Glomerular visceral epithelial cell (primary cell): ENCODE results near the gene SEMA3D.
"Not testable (repeated sequence)": the region's sequence is repeated elsewhere in the genome, so short reads cannot be mapped to it uniquely, and the experiment has no call there.

Experiments
- DNase-seq: peaks from one replicate; pipeline ENCODE4 v3.0.0-alpha.2; 2016; ENCODE audit errors: extremely low spot score

The SEMA3D gene

DNA sequence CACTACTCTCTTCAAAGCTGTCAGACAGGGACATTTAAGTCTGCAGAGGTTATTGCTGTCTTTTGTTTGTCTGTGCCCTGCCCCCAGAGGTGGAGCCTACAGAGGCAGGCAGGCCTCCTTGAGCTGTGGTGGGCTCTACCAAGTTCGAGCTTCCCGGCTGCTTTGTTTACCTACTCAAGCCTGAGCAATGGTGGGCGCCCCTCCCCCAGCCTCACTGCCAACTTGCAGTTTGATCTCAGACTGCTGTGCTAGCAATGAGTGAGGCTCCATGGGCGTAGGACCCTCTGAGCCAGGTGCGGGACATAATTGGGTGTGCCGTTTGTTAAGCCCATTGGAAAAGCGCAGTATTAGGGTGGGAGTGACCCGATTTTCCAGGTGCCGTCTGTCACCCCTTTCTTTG lies 193.9 kb downstream of the SEMA3D start:
- not testable (repeated sequence) for DNase-seq

DNA sequence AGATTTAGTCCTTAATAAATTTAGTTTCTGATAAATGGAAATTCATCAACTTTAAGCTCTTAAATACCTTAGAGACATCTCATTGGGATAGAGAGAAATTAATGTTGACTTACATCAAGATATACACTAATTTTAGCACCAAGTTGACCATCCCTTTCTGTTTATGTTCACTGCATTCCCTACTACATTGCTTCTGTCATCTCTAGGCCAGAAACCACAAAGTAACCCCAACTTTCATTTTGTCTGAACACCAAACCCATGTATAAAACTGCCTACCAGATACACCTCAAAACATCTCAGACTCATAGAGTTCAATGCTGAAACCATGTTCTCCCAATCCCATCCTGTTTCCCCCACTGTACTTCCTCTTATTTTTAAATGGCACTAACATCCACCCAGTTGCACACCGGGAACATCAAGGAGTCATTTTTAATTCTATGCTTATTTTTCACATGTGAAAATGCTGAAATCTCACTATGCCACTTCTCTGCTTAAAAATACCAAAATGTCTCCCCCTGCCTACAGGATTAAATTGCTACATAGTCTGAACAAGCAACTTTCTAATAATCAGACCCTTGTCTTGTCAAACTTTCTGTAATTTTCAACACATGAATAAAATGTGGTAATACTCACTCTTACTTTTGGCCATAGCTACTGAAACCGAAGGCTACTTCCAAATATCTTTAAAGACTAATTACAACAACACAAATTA lies 201.6 kb downstream of the SEMA3D start:
- DNase-seq, result no peak

DNA sequence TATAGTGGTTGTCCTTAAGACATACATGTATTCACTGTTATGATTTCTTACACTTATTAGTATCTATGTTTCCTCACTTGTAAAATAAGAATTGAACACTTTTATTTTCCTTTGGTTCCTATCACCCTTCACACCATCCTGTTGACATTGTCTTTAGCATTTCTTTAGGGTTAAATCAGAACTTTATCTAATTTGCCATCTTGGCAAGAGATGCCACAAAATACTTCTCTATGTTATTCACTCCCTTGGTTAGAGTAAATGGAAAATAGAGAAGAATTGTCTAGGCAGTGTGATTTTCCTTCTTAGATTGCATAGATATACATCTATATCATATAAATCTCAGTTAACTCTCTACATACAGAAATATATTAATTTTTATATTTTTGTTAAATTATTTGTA lies 204.7 kb downstream of the SEMA3D start:
- DNase-seq, result no peak

DNA sequence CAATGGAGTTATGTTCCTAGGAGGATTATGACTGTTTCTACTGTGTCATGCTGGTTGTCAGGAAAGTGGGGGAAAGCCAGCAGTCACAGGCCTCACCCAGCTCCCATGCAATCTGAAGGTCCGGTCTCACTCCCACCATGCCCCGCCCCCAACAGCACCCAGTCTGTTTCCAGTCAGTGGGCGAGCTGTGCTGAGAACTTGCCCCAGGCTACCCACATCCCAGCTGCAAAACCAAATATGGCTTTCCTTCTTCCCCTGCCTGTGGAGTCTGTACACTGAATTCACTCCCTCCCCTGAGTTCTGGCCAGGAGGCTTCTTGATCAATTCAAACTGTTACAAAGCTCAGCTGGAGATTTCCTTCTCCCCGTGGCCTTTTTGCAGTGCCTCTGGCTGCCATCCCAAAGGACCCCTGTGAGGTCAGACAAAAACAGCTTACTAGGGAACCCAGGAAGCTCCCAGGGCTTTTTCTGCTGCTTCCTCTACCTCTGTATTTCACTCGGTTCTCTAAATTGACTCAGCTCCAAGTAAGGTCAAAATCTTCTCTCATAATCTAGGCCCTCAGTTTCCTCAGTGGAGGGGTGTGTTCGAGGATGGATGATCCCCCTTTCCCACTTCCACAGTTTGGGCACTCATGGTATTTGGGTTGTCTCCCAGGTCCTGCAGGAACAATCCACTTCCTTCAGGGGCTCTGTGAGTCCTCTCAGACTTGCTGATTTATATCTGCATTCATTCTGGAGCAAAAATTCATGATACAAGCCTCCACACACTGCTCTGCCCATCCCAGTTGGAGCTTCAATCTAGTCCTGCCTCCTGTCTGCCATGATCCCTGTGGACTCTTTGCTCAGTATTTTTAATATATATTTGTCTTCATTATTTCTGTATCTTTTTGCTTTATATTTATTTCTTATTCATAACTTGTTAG lies 205.5 kb downstream of the SEMA3D start:
- DNase-seq, result no peak

DNA sequence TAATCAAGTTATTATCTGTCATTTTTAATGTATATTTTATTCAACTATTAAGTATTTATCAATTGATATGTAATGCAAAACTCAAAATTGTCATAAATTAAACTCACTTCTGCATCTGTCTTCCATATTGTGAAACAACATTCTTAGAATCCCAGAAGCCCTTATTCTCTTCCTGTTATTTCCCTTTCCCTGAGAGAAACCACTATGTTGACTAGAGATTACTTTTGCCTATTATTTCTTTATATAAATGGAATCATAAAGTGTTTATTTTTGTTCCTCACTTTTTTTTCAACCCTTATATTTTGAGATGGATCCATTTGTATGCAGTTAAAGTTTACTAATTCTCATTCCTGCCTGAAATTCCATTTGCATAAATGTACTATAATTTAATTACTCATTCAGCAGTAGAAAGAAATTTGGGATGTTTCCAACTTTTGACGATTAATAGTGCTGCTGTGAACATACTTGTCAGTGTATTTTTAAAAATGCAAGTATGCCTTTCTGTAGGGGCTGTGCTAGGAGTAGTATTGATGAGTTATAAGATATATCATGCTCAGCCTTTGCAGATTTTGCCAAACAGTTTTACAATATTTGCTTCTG lies 211.2 kb downstream of the SEMA3D start:
- no peak for DNase-seq

DNA sequence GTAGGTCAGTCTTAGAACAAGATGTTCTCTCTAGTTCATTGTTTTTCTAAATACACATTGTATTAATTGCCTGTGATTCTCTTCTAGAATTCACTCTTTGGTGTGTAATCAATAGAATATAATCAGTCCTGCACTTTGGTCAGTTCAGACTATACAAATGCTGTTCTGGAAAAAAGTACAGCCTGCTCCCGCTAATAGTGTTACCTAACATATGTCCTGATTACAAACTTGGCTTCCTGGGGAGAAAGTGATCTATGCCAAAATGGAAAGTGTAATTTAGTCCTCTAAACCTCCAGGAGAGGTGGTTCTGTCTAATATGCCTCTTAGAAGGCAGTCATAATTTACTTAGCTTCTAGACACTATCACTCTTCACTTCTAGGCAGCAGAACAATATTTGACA lies 215.5 kb downstream of the SEMA3D start:
- DNase-seq, result no peak

DNA sequence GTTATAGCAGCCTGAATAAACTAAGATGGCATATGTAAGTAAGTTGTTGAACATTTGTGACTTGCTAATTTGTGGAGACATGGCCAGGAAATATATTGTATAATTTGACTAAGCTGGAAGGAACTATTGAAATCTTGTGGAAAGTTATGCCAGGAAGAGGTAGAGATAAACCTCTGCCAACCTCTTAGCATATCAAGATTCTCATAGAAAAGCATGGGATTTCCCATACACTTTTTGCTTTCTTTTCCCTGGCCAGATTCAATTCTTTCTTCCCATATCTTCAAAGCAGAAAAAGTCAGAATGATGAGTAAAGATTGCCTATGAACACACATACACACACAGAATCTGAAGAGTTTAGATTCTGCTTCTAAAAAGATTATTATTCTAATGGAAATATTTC lies 216.2 kb downstream of the SEMA3D start:
- DNase-seq, result no peak

DNA sequence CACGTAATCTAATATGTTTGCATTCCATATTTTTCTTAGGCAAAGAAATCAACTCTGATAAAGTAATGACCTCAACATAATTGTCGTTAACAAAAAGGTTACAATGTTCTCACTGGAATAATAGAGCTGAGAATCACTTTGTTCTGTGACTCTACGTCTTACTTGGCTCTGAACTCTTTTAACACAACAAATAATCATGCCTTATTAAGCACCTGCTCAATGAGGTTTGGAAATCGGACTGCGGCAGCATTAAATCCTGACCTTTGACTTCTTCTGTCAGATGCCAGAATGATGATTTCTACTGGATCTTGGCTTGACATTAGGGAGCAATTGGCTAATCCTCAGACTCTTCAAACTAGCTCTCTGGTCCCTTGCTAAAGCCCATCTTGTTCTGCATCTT lies 233.6 kb downstream of the SEMA3D start:
- DNase-seq, result no peak

DNA sequence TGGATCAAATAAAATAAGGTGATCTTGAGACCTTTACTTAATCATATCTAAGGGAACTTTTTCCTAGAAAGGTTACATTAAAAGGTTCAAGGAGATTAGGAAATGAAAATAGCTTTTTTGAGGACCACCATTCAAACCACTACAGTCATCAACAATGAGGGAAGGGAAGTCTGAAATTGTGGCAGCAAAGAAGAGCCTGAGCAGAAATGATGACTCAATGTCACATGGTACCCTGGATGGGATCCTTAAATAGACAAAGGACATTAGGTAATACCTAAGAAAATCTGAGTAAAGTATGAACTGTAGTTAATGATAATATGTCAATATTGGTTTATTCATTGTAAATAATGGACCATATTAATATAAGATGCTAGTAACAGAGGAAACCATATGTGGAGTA lies 236.0 kb downstream of the SEMA3D start:
- DNase-seq, result peak; percentile 6

DNA sequence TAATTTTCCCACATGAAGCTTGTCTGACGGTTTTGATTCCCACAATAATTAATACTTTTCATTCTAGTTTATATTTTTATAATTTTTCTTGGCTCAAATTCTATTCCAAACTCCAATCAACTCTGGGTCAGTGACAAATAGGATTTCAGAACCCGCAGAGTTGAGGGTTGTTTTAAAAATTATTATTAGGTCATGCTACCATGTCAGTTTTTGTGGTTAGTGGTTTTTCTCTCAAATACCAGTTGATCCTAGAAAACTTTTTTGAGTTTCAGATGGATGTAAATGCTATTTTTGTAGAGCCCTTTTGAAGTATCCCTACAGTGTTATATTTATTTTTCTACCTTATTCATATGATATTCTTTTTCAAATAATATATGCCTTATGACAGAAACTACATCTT lies 237.4 kb downstream of the SEMA3D start:
- DNase-seq, result no peak

DNA sequence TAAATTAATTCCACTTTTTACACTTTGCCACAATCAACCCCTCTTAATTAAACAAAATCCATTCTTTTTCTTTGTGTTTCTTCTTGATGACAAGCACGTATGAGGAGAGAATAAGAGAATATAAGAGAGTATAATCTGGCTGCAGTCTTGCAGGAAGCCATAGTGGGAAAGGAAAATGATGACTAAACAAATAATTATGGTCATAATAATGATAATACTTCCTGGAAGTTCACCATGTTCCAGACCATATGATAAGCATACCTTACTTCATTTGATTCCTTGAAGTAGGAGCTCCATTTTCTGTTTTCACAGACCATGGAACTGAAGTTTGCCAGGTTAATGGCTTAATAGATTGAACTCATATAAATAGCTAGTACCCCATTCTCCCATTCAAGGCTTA lies 237.8 kb downstream of the SEMA3D start:
- no peak for DNase-seq

DNA sequence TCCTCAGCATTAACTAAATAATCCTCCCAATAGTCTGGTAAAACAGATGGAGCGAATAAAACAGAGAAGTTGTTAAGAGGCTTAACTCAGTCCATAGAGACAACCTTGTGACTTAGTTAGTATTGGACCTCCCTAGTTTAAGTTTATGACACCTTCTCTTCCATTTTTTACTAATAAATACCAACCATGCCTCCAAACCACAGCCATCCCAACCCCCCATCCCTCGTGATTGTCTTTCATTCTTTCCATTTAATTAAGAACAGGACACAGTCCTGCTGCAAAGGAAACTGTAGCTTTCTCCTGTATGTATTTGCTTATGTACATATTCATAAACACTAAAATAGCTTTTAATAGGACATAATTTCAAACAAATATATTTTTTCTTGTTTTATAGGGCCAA lies 238.2 kb downstream of the SEMA3D start:
- DNase-seq, result no peak

DNA sequence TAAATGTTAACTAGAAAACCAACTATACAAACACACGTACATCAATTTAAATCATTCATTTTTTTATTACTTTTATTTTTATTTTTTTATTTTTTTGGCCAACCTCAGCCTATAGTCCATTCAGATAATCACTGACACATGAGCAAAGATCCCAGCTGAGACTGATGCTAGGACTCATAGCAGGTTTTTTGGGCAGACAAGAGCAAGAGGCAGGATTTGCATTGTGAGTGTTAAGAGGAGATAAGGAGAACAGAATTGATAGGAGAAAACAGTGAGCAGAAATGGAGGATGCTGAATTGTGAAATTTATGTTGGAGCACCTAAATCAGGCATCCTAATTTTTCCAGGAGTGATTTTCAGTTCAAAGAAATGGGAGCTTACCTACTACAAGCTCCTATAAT lies 240.3 kb downstream of the SEMA3D start:
- no peak for DNase-seq
